ENCODE data around the gene SLC5A3.

GRCh38 chr21:34100337-34100736, 27.0 kb downstream of the SLC5A3 start:
- TF ChIP-seq, protein P1, sequence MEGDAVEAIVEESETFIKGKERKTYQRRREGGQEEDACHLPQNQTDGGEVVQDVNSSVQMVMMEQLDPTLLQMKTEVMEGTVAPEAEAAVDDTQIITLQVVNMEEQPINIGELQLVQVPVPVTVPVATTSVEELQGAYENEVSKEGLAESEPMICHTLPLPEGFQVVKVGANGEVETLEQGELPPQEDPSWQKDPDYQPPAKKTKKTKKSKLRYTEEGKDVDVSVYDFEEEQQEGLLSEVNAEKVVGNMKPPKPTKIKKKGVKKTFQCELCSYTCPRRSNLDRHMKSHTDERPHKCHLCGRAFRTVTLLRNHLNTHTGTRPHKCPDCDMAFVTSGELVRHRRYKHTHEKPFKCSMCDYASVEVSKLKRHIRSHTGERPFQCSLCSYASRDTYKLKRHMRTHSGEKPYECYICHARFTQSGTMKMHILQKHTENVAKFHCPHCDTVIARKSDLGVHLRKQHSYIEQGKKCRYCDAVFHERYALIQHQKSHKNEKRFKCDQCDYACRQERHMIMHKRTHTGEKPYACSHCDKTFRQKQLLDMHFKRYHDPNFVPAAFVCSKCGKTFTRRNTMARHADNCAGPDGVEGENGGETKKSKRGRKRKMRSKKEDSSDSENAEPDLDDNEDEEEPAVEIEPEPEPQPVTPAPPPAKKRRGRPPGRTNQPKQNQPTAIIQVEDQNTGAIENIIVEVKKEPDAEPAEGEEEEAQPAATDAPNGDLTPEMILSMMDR (IDR thresholded peaks at IDR 0.05), result no peak
- TF ChIP-seq POLR2A (IDR thresholded peaks at IDR 0.05), result no peak
